Thyroid gland (tissue), 4 donors: ENCODE results near the gene AP1S3.

Experiments
- POLR2A ChIP-seq, 2 donors: fragments of 450-650 bp; IDR thresholded peaks; one replicate each; pipeline ENCODE4 v1.6.1; 2017; ENCODE audit warnings: antibody characterized with exemption in 2 of 2, mild to moderate bottlenecking in 2 of 2, moderate library complexity in 1 of 2
- TF ChIP-seq, protein P1 (sequence below), 6 experiments: fragments of 200-600 bp in 3 of 6; fragments of 450-650 bp in 3 of 6; sonication (generic) in 3 of 6; IDR thresholded peaks; one replicate each; pipeline ENCODE4 v1.5.1; 2016 to 2019; ENCODE audit warnings: antibody characterized with exemption in 6 of 6, mild to moderate bottlenecking in 2 of 6, inconsistent platforms in 1 of 6, moderate library complexity in 1 of 6

DNA sequence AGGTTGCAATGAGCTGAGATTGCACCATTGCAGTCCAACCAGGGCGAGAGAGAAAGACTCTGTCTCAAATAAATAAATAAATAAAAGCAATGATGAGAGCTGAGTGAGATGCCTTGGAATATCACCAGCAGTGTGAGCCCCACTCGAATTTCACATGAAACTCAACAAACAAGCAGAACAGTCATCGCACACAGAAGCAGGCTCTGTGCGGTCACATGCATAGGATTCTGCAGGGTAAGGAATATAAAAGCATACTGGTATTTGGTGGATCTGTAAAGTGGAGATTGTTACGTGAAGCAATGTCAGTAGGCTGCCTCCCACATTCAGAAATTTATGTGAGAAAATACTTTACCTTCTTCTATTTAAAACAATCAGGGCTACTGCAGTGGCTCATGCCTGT, 18.0 kb upstream of the AP1S3 start:
- TF ChIP-seq, protein P1, sequence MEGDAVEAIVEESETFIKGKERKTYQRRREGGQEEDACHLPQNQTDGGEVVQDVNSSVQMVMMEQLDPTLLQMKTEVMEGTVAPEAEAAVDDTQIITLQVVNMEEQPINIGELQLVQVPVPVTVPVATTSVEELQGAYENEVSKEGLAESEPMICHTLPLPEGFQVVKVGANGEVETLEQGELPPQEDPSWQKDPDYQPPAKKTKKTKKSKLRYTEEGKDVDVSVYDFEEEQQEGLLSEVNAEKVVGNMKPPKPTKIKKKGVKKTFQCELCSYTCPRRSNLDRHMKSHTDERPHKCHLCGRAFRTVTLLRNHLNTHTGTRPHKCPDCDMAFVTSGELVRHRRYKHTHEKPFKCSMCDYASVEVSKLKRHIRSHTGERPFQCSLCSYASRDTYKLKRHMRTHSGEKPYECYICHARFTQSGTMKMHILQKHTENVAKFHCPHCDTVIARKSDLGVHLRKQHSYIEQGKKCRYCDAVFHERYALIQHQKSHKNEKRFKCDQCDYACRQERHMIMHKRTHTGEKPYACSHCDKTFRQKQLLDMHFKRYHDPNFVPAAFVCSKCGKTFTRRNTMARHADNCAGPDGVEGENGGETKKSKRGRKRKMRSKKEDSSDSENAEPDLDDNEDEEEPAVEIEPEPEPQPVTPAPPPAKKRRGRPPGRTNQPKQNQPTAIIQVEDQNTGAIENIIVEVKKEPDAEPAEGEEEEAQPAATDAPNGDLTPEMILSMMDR (IDR thresholded peaks at IDR 0.05), result no peak
- no peak for TF ChIP-seq POLR2A (IDR thresholded peaks at IDR 0.05)
